ENCODE measurements around the gene GLT8D2. TPM values are rescaled to one million over a fixed set of nuclear protein-coding genes. Genes with fewer than 3 reads are reported as not detected.
A peak's percentile ranks its signal among the peaks of the same experiment; 100 is the strongest.

Gene GLT8D2
- total and polyA plus RNA-seq, 2 of the 13 experiments (the other 11 are each of a cell fraction or from before 2014, with no cell fraction given), result not detected

DNA sequence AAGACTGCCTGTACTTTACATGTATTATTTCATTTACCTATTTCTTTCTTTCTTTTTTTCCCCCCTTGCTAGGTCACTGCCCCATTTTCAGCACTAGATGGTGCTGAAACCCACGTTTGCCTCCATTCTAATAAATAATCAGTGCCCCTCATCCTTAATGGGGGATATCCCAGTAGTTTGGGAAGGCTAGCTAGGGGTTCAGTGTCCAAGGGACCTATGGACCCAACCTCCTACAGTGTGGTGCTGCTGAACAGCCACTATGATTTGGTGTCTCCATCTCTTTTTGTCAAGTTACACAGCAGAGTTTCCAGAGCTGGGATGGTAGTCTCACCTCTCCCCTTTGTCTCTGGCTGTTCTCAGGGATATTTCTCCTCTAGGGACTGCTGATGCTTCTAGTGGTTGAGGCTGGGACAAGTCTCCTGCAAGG, 7.8 kb upstream of the GLT8D2 start:
- BruUV-seq (replicated peaks), result no TSS peak
- TF ChIP-seq RAD21 (CRISPR knock-in tag; IDR thresholded peaks at IDR 0.05), result peak; percentile 35; the same call in 1 of the 2 replicates
- TF ChIP-seq, protein P1, sequence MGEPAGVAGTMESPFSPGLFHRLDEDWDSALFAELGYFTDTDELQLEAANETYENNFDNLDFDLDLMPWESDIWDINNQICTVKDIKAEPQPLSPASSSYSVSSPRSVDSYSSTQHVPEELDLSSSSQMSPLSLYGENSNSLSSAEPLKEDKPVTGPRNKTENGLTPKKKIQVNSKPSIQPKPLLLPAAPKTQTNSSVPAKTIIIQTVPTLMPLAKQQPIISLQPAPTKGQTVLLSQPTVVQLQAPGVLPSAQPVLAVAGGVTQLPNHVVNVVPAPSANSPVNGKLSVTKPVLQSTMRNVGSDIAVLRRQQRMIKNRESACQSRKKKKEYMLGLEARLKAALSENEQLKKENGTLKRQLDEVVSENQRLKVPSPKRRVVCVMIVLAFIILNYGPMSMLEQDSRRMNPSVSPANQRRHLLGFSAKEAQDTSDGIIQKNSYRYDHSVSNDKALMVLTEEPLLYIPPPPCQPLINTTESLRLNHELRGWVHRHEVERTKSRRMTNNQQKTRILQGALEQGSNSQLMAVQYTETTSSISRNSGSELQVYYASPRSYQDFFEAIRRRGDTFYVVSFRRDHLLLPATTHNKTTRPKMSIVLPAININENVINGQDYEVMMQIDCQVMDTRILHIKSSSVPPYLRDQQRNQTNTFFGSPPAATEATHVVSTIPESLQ (CRISPR knock-in tag; conservative IDR thresholded peaks at IDR 0.05), result no peak
- peak; percentile 60; the same call in 1 of the 2 replicates for TF ChIP-seq SMC3 (IDR thresholded peaks at IDR 0.05; ENCODE audit: low read length)
- TF ChIP-seq SOX6 (IDR thresholded peaks at IDR 0.05), result no peak
- TF ChIP-seq SOX6 (CRISPR knock-in tag; IDR thresholded peaks at IDR 0.05), result no peak
- TF ChIP-seq HOXD1 (CRISPR knock-in tag; IDR thresholded peaks at IDR 0.05), result no peak
- no peak for TF ChIP-seq PPARG (CRISPR knock-in tag; conservative IDR thresholded peaks at IDR 0.05)
- TF ChIP-seq ARID3A (IDR thresholded peaks at IDR 0.05; ENCODE audit: low read depth, low read length), result peak; percentile 45; the same call in 1 of the 2 replicates
- TF ChIP-seq CTCF (CRISPR knock-in tag; IDR thresholded peaks at IDR 0.05), result peak; percentile 74
- TF ChIP-seq STAG1 (CRISPR knock-in tag; IDR thresholded peaks at IDR 0.05), result peak; percentile 77
- peak; percentile 99; the same call in 1 of the 2 replicates for TF ChIP-seq ZNF225 (CRISPR knock-in tag; IDR thresholded peaks at IDR 0.05)
- Histone ChIP-seq H4K20me1 (ENCODE audit: insufficient read depth, low read length) (no peaks in the 10 kb centered on the region), H3K79me2 (ENCODE audit: insufficient read depth, low read length) (no peaks in the 10 kb centered on the region), H3K27ac (ENCODE audit: extremely low read length, insufficient read depth, low read length) (no peak overlapping the region), H3K27me3 (ENCODE audit: control insufficient read depth in 1 of 2, insufficient read depth in 2 of 2, low read length in 2 of 2) (no peaks in the 10 kb centered on the region; a peak in 1 of 5 replicates), H3K4me2 (ENCODE audit: low read depth, low read length) (no peak overlapping the region), H3K4me1 (ENCODE audit: insufficient read depth, low read length) (no peaks in the 10 kb centered on the region), H2AFZ (ENCODE audit: low read length) (no peak overlapping the region), H3K36me3 (replicated peaks in 1 of 2; ENCODE audit: control insufficient read depth in 1 of 2, insufficient read depth in 2 of 2, low read length in 2 of 2) (no peaks in the 10 kb centered on the region), H3K9ac (ENCODE audit: insufficient read depth, low read depth, low read length) (no peak overlapping the region), H3K9me3 (ENCODE audit: low read length) (no peaks in the 10 kb centered on the region), H3K4me3 (replicated peaks in 1 of 3; ENCODE audit: insufficient read depth in 1 of 3, low read depth in 2 of 3, low read length in 3 of 3) (no peak overlapping the region)
- CTCF ChIA-PET (ENCODE audit: low intra/inter-chr PET ratio, low total read pairs), result interaction anchor here (2.9 kb wide), 1 partner anchor 51 kb away, joined by 37 read pairs; no protein-coding TSS in a partner anchor
- intact Hi-C loops (cut with micrococcal nuclease; ENCODE audit: unreplicated experiment), result loop anchor here (1.0 kb wide), 1 partner anchor 52 kb away; no protein-coding TSS in a partner anchor
- in situ Hi-C loops (cut with HindIII; ENCODE audit: extremely low pct_ligation_motif_present, low pct_unique_long_range_greater_than_20kb), result loop anchor here (5.0 kb wide), 1 partner anchor 50 kb away; no protein-coding TSS in a partner anchor
- WGBS (ENCODE audit: low lambda C conversion rate), result 0% methylated on average over 1 of the region's 1 CpG
- POLR2A ChIA-PET, result no interaction called here
- DNase-seq (ENCODE audit: low spot score) (no peak), FAIRE-seq (peak; percentile 37), ATAC-seq (peak; percentile 56)
